Measurements from ENCODE around the gene FCGR2B. TPM values are rescaled to one million over a fixed set of nuclear protein-coding genes. Genes with fewer than 3 reads are reported as not detected.
"Not testable (repeated sequence)": the region's sequence is repeated elsewhere in the genome, so short reads cannot be mapped to it uniquely, and the experiment has no call there.

FCGR2B gene
- total RNA-seq, 1 experiment from 2014 or later: 0.11 TPM

DNA sequence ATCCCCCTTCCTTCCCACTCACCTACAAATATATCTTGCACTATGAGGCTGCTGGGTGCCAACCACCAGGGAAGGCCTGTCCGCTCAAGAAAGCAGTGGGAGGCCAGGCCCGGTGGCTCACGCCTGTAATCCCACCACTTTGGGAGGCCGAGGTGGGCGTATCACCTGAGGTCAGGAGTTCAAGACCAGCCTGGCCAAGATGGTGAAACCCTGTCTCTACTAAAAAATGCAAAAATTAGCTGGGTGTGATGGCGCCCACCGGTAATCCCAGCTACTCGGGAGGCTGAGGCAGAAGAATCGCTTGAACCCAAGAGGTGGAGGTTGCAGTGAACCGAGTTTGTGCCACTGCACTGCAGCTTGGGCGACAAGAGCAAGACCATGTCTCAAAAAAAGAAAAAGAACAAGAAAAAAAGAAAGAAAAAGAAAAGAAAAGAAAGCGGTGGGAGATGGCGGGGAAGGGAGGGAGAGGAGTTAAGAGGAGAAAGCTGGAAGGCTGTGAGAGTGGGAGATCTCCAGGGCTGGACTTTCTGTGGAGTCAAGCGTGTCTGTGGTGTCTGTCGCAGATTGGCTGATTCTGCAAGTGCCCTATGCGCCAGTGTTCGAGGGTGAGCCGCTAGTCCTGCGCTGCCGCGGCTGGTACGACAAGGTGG, 62.4 kb downstream of the FCGR2B start:
- not testable (repeated sequence) for H3K27ac Mint-ChIP-seq
- H3K4me3 Mint-ChIP-seq: peak overlapping the region; percentile 90
- TF ChIP-seq, protein P1, sequence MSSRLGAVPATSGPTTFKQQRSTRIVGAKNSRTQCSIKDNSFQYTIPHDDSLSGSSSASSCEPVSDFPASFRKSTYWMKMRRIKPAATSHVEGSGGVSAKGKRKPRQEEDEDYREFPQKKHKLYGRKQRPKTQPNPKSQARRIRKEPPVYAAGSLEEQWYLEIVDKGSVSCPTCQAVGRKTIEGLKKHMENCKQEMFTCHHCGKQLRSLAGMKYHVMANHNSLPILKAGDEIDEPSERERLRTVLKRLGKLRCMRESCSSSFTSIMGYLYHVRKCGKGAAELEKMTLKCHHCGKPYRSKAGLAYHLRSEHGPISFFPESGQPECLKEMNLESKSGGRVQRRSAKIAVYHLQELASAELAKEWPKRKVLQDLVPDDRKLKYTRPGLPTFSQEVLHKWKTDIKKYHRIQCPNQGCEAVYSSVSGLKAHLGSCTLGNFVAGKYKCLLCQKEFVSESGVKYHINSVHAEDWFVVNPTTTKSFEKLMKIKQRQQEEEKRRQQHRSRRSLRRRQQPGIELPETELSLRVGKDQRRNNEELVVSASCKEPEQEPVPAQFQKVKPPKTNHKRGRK (CRISPR knock-in tag; IDR thresholded peaks at IDR 0.05; ENCODE audit: borderline replicate concordance): 0 out of 2 replicates have a peak, but pooled peaks have one; percentile 55

GRCh38 chr1:161725908-161726472, 63.0 kb downstream of the FCGR2B start:
- CTCF ChIA-PET: interaction anchor here (0.9 to 2.4 kb wide), 12 partner anchors 9 to 311 kb away, joined by 3 to 23 read pairs (median 4); partner anchors contain the start of gene DUSP12
- Mint-ChIP-seq H3K4me3 (peak overlapping the region; percentile 90), H3K4me1 (peaks cover 26% of the 10 kb centered on the region), H3K36me3 (no peaks in the 10 kb centered on the region), H3K27ac (no peak overlapping the region), H3K9me3 (no peaks in the 10 kb centered on the region), H3K27me3 (ENCODE audit: low read depth) (peaks cover 71% of the 10 kb centered on the region)
- POLR2A ChIA-PET: interaction anchor here (0.7 to 2.6 kb wide), 2 partner anchors 24 to 1231 kb away, joined by 3 to 10 read pairs; partner anchors contain the start of gene DUSP12
- TF ChIP-seq, protein P2, sequence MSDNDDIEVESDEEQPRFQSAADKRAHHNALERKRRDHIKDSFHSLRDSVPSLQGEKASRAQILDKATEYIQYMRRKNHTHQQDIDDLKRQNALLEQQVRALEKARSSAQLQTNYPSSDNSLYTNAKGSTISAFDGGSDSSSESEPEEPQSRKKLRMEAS (CRISPR knock-in tag; IDR thresholded peaks at IDR 0.05): peak; percentile 32; the same call in 1 of the 2 replicates
- TF ChIP-seq, protein P3, sequence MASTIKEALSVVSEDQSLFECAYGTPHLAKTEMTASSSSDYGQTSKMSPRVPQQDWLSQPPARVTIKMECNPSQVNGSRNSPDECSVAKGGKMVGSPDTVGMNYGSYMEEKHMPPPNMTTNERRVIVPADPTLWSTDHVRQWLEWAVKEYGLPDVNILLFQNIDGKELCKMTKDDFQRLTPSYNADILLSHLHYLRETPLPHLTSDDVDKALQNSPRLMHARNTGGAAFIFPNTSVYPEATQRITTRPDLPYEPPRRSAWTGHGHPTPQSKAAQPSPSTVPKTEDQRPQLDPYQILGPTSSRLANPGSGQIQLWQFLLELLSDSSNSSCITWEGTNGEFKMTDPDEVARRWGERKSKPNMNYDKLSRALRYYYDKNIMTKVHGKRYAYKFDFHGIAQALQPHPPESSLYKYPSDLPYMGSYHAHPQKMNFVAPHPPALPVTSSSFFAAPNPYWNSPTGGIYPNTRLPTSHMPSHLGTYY (CRISPR knock-in tag; IDR thresholded peaks at IDR 0.05): no peak
- 0 out of 2 replicates have a peak, but pooled peaks have one; percentile 27 for TF ChIP-seq CREM (CRISPR knock-in tag; IDR thresholded peaks at IDR 0.05)
- TF ChIP-seq ZNF671 (CRISPR knock-in tag; IDR thresholded peaks at IDR 0.05): no peak
- no peak for TF ChIP-seq ETV6 (CRISPR knock-in tag; IDR thresholded peaks at IDR 0.05)
- TF ChIP-seq MLX (CRISPR knock-in tag; IDR thresholded peaks at IDR 0.05): no peak
- TF ChIP-seq ESRRA (CRISPR knock-in tag; IDR thresholded peaks at IDR 0.05; ENCODE audit: borderline replicate concordance): 0 out of 2 replicates have a peak, but pooled peaks have one; percentile 26
- no peak; the same call in 1 of the 2 replicates for TF ChIP-seq SMAD3 (CRISPR knock-in tag; IDR thresholded peaks at IDR 0.05; ENCODE audit: borderline replicate concordance)
- no peak for TF ChIP-seq ZBTB21 (CRISPR knock-in tag; IDR thresholded peaks at IDR 0.05; ENCODE audit: borderline replicate concordance)
- 0 out of 2 replicates have a peak, but pooled peaks have one; percentile 2 for TF ChIP-seq FOXK1 (CRISPR knock-in tag; IDR thresholded peaks at IDR 0.05)
- no peak for TF ChIP-seq MYBL2 (CRISPR knock-in tag; IDR thresholded peaks at IDR 0.05)
- TF ChIP-seq, protein P4, sequence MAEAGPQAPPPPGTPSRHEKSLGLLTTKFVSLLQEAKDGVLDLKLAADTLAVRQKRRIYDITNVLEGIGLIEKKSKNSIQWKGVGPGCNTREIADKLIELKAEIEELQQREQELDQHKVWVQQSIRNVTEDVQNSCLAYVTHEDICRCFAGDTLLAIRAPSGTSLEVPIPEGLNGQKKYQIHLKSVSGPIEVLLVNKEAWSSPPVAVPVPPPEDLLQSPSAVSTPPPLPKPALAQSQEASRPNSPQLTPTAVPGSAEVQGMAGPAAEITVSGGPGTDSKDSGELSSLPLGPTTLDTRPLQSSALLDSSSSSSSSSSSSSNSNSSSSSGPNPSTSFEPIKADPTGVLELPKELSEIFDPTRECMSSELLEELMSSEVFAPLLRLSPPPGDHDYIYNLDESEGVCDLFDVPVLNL (CRISPR knock-in tag; IDR thresholded peaks at IDR 0.05; ENCODE audit: borderline replicate concordance, low read depth): 0 out of 2 replicates have a peak, but pooled peaks have one; percentile 49
- TF ChIP-seq, protein P5, sequence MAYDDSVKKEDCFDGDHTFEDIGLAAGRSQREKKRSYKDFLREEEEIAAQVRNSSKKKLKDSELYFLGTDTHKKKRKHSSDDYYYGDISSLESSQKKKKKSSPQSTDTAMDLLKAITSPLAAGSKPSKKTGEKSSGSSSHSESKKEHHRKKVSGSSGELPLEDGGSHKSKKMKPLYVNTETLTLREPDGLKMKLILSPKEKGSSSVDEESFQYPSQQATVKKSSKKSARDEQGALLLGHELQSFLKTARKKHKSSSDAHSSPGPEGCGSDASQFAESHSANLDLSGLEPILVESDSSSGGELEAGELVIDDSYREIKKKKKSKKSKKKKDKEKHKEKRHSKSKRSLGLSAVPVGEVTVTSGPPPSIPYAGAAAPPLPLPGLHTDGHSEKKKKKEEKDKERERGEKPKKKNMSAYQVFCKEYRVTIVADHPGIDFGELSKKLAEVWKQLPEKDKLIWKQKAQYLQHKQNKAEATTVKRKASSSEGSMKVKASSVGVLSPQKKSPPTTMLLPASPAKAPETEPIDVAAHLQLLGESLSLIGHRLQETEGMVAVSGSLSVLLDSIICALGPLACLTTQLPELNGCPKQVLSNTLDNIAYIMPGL (CRISPR knock-in tag; IDR thresholded peaks at IDR 0.05): peak; percentile 57
- peak; percentile 10; the same call in 1 of the 2 replicates for TF ChIP-seq E2F5 (CRISPR knock-in tag; IDR thresholded peaks at IDR 0.05)
- peak; percentile 44; the same call in 1 of the 2 replicates for TF ChIP-seq ARID4B (CRISPR knock-in tag; IDR thresholded peaks at IDR 0.05; ENCODE audit: borderline replicate concordance)
- DNase-seq (ENCODE audit: low spot score) (peak; percentile 42), ATAC-seq (peak; percentile 38)

More for the DNA sequence above, 62.4 kb downstream of the FCGR2B start:
- ATAC-seq; H3K9me3 Mint-ChIP-seq; DNase-seq (ENCODE audit: low spot score); H3K36me3 Mint-ChIP-seq: not testable (repeated sequence)
- peaks cover 20% of the 10 kb centered on the region for H3K4me1 Mint-ChIP-seq
- peaks cover 68% of the 10 kb centered on the region for H3K27me3 Mint-ChIP-seq (ENCODE audit: low read depth)
- CTCF ChIA-PET: interaction anchor here (1.3 to 2.4 kb wide), 7 partner anchors 13 to 311 kb away, joined by 3 to 23 read pairs (median 7); no protein-coding TSS in a partner anchor
- POLR2A ChIA-PET: interaction anchor here (2.6 kb wide), 1 partner anchor 24 kb away, joined by 10 read pairs; the partner anchor contains the start of gene DUSP12

Measured in WTC11 (cell line).